Effector CD8-positive, alpha-beta T cell (primary cell): Measurements from ENCODE around the gene PHEX.
"Not testable (repeated sequence)": the region's sequence is repeated elsewhere in the genome, so short reads cannot be mapped to it uniquely, and the experiment has no call there.

ENCODE experiments used
- DNase-seq: peaks from one replicate; lab custom pipeline; 2025; lab: John Stamatoyannopoulos, UW

The PHEX gene

DNA sequence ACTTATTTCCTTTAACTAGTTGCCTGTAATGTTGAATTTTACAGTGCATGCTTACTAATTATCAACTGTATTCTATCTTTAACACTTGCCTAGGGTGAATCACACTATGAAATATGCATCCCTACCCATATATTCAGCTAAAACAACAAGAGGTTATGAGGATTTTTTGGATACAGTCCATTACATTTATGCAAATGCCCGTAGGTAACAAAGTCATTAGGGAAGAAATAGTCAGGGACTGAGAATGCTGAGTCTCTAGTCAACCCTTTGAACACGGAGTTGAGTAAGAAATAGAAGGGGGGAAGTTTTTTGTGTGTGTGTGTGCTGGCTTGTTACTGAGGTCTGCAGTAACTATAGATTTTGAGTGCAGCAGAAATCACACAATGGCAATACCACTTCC lies 214.5 kb downstream of the PHEX start:
- no peak for DNase-seq

DNA sequence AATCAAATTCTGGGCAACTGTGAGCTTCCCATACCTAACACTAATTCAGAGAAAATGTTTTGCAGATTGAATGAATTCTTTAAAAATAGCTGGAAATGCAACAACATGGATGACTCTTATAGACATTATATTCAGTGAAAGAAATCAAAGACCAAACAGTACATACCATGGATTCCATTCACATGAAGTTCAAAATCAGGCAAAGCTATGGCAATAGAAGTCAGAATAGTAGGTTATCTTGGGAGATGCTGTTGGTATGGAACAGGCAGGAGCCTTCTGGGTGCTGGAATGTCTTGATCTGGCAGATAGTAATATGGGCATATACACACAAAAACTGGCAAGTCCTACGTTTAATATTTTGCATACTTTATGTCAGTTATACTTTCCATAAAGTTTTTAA lies 215.0 kb downstream of the PHEX start:
- no peak for DNase-seq

DNA sequence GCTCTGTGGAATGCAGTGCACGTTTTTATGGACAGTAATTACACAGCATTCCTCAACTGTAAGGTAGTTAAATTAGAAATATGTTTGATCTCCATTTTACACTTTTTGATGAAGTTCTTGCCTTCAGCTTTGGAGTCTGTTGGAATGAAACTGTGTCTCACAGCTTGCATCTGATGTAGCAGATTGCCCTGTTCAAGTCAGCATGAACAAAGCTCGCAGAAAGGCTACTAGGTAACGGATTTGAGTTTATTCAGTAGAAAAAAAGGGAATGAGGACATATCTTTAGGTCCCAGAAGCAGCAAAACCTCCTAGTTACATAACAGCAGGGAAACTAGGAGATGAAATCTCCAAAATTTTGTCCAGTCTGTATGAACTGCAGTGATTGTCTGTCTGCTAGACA lies 216.3 kb downstream of the PHEX start:
- no peak for DNase-seq

DNA sequence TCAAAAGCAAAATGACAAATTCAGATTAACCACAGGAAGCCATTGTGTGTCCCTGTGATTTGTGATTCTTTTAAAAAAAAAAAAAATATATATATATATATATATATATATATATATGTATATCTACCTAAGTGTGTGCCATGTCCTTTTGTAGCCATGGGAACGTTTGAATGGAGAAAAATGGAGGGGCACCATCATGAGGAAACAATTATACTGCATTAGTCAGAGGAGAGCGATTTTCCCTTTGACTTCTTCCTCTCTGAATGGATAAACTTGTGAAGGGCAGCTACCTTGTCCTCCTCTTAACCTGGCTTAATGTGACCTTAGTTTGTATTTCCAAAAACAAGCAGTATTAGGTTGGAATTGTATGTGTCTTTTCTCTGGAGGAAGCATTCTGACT lies 217.2 kb downstream of the PHEX start:
- no peak for DNase-seq

DNA sequence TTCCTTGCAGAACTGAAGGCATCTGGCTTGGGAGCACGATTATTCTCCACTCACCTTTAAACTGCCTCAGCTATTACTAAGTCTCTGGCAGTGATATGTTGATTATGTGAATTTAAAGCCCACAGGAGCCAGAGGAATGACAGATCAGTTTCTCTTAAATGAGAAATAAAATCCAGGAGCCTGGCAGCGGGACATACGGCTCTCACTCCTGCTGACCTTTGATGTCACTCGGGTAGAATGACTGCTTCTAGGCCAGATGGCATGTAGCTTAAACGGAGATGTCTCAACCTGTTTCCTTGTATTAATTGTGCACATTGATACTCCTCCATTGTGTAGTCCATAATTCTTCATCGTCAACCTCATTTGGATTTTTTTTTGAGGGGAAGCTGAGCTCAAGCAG lies 236.6 kb downstream of the PHEX start:
- DNase-seq: no peak

DNA sequence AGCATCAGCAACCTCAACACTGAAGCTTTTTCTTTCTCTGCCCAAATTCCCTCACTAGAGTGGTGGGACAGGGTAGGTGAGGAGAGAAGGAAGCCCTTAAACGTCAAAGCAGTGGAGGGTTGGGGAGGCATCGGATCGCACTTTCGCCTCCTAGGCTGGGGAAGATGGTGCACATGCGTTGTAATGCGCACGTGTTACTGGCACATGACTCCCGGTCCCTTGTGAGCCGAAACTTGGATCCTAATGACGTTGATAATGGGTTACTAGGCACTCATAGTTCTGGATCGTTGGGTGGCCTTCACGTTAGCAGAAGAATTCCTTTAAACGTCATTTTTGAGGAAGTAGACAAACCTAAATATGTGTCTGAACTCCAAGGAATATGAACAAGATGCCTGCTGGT lies 240.5 kb downstream of the PHEX start, which contains the start of gene CBLL2:
CBLL2 (plus strand) TSS at position 301 of the 400 bp plus-strand sequence; CDS start at position 380, 79 bp downstream.
- no peak for DNase-seq

DNA sequence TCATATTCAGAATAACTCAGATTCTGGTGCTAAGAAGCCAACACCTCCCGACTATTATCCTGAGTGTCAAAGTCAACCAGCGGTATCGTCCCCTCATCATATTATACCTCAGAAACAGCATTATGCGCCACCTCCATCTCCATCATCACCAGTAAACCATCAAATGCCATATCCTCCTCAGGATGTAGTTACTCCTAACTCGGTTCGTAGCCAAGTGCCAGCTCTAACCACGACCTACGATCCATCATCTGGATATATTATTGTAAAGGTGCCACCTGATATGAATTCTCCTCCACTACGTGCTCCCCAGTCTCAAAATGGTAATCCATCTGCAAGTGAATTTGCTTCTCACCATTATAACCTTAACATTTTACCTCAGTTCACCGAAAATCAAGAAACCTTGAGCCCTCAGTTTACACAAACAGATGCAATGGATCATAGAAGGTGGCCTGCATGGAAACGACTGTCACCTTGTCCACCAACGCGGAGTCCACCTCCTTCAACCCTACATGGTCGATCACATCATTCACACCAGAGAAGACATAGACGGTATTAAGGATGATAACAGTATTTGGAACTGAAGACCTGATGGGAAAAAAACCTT lies 241.7 kb downstream of the PHEX start:
- no peak for DNase-seq

DNA sequence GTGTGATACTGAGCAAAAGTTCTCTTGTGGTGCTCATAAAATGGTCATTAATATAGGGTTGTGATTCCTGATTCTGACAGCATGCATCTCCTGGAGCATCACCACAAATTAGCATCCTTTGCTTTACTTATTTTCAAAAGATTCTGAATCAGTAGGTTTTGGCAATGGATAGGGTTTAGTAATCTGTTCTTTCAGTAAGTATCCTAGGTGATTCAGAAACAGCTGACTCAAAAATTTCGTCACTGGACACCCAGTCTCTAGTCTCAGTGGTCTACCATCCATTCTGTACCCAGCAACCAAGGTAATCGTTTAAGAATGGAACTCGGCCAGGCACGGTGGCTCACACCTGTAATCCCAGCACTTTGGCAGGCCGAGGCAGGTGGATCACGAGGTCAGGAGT lies 244.7 kb downstream of the PHEX start:
- DNase-seq: no peak

DNA sequence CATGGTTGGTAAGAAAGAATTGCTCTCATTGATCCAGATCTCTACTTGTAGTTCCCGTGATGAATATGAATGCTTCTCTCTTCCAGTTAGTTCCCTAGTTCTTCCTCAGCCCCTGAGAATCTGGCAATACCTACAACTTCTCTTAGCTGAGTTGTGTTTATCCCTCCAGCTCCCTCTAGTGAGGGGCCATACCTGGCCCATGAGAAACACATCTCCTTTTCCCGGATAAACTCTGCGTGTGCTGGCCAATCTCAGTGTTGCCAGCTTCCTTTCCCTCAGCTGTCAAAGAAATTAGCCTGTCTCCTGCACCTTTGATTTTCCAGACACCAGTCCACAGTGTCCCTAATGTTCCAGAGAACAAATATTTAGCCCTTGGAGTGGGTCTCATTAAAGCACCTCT lies 246.2 kb downstream of the PHEX start:
- no peak for DNase-seq

DNA sequence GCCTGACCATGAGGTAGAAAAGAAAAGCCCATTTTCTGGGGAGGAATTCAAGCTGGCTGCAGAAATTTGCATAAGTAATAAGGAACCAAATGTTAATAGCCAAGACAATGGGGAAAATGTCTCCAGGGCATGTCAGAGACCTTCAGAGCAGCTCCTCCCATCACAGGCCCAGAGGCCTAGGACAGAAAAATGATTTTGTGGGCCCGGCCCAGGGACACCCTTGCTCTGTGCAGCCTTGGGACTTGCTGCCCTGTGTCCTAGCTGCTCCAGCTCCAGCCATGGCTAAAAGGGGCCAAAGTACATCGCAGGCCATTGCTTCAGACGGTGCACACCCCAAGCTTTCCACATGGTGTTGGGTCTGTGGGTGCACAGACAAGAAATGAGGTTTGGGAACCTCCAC lies 257.1 kb downstream of the PHEX start:
- DNase-seq: not testable (repeated sequence)

DNA sequence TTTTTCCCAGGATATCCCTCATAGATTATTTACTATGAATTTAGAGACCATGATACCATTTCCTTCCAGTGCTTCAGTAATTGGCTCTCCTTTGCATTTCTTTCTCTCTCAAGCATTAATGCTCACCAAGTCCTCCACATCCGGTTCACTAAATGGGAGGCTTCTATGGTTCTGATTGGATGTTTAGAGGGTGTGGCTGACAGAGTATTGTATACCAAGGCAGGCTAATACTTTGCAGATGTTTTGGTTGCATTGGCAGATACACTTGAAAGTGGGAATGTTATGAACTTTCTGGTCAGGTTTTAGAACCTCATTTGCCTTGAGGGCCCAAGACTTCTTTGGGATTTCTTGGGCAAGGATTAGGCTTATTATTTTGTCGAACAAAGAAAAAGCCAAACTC lies 264.7 kb downstream of the PHEX start:
- DNase-seq: no peak

DNA sequence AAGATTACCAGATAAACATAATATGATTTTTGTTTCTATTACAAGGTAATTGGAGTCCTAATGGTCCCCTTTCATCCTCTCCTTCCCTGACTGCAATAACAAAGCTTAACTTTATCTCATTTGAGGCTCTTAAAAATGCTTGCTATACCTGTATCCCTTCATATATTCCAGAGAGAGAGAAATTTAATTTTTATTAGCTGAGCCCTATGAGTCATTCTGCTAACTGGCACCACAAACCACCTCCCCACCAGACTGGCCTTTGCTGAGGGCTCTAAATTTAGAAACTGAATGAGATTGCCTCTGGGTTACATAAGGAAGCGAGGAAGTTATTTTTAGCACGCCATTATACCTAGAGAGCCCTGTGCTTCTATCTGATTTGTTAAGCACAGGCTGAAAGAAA lies 268.0 kb downstream of the PHEX start:
- DNase-seq: no peak
